ENCODE results near the gene PCGF3.
"Not testable (repeated sequence)": the region's sequence is repeated elsewhere in the genome, so short reads cannot be mapped to it uniquely, and the experiment has no call there.

Gene PCGF3

DNA sequence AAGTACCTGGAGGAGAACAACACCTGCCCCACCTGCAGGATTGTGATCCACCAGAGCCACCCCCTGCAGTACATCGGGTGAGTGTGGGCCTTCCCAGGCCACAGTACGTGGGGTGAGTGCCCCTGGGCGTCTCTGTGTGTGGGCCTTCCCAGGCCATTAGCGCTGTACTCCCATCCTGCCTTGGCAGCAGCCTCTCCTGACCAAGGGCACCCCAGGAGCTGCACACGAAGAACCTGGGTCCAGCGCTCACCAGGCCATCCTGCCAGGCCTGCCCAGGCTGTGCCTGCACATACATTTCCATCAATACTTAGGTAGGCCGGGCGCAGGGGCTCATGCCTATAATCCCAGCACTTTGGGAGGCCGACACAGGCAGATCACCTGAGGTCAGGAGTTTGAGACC, 29.3 kb downstream of the PCGF3 start:
- Histone ChIP-seq H3K27me3 (ENCODE audit: control insufficient read depth, insufficient read depth, low read length) (no peaks in the 10 kb centered on the region), H3K4me3 (ENCODE audit: low read length) (no peak overlapping the region), H3K9me3 (ENCODE audit: control insufficient read depth, low read depth, low read length) (no peaks in the 10 kb centered on the region), H3K36me3 (ENCODE audit: control insufficient read depth, low read depth, low read length) (peaks cover 61% of the 10 kb centered on the region), H3K27ac (ENCODE audit: low read length) (no peak overlapping the region), H3K4me1 (ENCODE audit: control insufficient read depth, low read depth, low read length) (no peaks in the 10 kb centered on the region), H3K9ac (ENCODE audit: low read length) (no peak overlapping the region)

DNA sequence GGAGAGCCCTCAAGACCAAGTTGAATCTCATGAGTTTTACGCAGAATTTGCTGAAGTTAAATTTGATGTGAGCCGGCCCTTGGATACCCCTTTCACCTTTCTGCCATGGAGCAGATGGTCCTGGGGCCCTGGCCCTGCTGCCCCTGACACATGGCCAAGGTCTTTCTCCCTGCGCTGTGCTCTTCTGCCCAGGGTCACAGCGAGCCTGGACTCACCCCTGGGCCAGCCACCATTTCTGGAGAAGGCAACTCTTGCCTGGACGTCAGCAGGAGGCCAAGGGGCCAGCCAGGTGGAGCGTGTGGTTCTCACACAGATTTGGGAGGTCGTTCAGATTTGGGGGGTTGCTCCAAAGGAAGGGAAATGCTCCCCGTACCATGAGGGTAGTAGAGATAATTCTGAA, 30.0 kb downstream of the PCGF3 start:
- no peaks in the 10 kb centered on the region for H3K27me3 ChIP-seq (ENCODE audit: control insufficient read depth, insufficient read depth, low read length)
- peaks cover 64% of the 10 kb centered on the region for H3K36me3 ChIP-seq (ENCODE audit: control insufficient read depth, low read depth, low read length)
- no peaks in the 10 kb centered on the region for H3K4me1 ChIP-seq (ENCODE audit: control insufficient read depth, low read depth, low read length)
- H3K9me3 ChIP-seq (ENCODE audit: control insufficient read depth, low read depth, low read length) = no peaks in the 10 kb centered on the region
- no peak overlapping the region for H3K4me3 ChIP-seq (ENCODE audit: low read length)
- H3K9ac ChIP-seq (ENCODE audit: low read length) = no peak overlapping the region
- no peak overlapping the region for H3K27ac ChIP-seq (ENCODE audit: low read length)

DNA sequence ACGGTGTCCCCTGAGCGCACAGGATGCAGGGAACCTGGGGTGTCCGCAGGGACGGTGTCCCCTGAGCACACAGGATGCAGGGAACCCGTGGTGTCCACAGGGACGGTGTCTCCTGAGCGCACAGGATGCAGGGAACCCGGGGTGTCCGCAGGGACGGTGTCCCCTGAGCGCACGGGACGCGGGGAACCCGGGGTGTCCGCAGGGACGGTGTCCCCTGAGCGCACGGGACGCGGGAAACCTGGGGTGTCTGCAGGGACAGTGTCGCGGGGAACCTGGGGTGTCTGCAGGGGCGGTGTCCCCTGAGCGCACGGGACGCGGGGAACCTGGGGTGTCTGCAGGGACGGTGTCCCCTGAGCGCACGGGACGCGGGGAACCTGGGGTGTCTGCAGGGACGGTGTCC, 30.9 kb downstream of the PCGF3 start:
- not testable (repeated sequence) for H3K27me3 ChIP-seq (ENCODE audit: control insufficient read depth, insufficient read depth, low read length); H3K4me1 ChIP-seq (ENCODE audit: control insufficient read depth, low read depth, low read length); H3K9me3 ChIP-seq (ENCODE audit: control insufficient read depth, low read depth, low read length); H3K9ac ChIP-seq (ENCODE audit: low read length); H3K27ac ChIP-seq (ENCODE audit: low read length); H3K4me3 ChIP-seq (ENCODE audit: low read length)
- peaks cover 63% of the 10 kb centered on the region for H3K36me3 ChIP-seq (ENCODE audit: control insufficient read depth, low read depth, low read length)

DNA sequence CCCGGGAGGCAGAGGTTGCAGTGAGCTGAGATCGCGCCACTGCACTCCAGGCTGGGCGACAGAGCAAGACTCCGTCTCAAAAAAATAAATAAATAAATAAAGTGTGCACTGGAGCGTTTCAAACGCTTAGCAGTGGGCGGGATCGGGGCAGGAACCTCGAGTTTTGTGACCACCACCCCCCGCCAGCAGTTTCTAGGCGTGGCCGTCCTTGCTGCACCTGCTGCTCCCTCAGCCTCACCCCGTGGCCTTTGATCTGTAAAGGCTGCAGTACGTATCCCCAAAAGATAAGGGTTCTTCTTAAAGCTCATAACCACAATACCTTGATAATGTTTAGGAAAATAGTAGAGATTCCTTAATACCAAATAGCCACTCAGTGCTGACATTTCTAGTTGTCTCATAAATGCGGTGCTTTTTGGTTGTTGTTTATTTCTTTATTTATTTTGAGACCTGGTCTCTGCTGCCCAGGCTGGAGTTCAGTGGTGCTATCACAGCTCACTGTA, 33.2 kb downstream of the PCGF3 start:
- peaks cover 49% of the 10 kb centered on the region for H3K36me3 ChIP-seq (ENCODE audit: control insufficient read depth, low read depth, low read length)
- no peaks in the 10 kb centered on the region for H3K27me3 ChIP-seq (ENCODE audit: control insufficient read depth, insufficient read depth, low read length)
- H3K9me3 ChIP-seq (ENCODE audit: control insufficient read depth, low read depth, low read length) = no peaks in the 10 kb centered on the region
- H3K27ac ChIP-seq (ENCODE audit: low read length) = no peak overlapping the region
- no peak overlapping the region for H3K4me3 ChIP-seq (ENCODE audit: low read length)
- H3K4me1 ChIP-seq (ENCODE audit: control insufficient read depth, low read depth, low read length) = no peaks in the 10 kb centered on the region
- H3K9ac ChIP-seq (ENCODE audit: low read length) = no peak overlapping the region

DNA sequence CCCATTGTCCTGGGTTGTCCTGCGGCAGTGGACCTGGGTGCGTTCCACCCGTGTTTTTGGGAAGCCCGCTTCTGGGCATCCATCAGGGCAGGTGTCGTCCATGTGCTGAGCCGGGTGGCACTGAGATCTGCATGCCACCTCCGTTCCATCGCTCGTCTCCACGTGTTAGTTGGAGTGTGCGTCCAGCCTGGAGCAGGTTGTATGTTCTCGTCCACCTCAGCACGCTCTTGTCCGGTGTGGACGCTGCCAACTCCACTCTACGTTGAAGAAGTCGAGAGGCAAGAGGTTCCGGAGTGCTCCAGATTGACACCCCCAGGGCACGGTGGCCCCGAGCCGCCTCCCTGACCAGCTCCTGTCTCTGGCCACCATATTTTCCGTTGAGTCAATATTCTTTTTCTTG, 33.9 kb downstream of the PCGF3 start:
- H3K36me3 ChIP-seq (ENCODE audit: control insufficient read depth, low read depth, low read length) = peaks cover 42% of the 10 kb centered on the region
- H3K4me1 ChIP-seq (ENCODE audit: control insufficient read depth, low read depth, low read length) = no peaks in the 10 kb centered on the region
- no peak overlapping the region for H3K27ac ChIP-seq (ENCODE audit: low read length)
- no peak overlapping the region for H3K4me3 ChIP-seq (ENCODE audit: low read length)
- H3K9me3 ChIP-seq (ENCODE audit: control insufficient read depth, low read depth, low read length) = no peaks in the 10 kb centered on the region
- no peaks in the 10 kb centered on the region for H3K27me3 ChIP-seq (ENCODE audit: control insufficient read depth, insufficient read depth, low read length)
- H3K9ac ChIP-seq (ENCODE audit: low read length) = no peak overlapping the region

DNA sequence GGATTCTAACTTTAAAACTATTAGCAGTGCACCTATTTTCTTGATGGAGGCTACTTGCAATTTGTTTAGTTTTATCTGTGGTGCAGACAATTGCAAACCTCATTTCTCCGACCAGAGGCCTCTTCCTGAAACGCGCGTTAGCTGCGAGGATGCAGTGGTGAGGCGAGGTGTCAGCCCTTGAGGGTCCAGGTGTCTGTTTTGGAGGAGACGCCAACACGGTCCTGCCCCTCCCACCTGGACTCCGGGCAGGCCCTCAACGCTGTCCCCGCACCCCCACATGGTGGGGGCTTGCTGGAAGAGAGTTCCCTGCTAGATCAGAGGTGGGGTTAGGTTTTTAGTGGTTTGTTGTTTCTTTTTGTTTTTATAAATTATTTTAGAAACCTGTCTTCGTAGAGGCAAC, 34.4 kb downstream of the PCGF3 start:
- Histone ChIP-seq H3K36me3 (ENCODE audit: control insufficient read depth, low read depth, low read length) (peaks cover 38% of the 10 kb centered on the region), H3K4me1 (ENCODE audit: control insufficient read depth, low read depth, low read length) (no peaks in the 10 kb centered on the region), H3K27me3 (ENCODE audit: control insufficient read depth, insufficient read depth, low read length) (no peaks in the 10 kb centered on the region), H3K9me3 (ENCODE audit: control insufficient read depth, low read depth, low read length) (no peaks in the 10 kb centered on the region), H3K9ac (ENCODE audit: low read length) (no peak overlapping the region), H3K4me3 (ENCODE audit: low read length) (no peak overlapping the region), H3K27ac (ENCODE audit: low read length) (no peak overlapping the region)

DNA sequence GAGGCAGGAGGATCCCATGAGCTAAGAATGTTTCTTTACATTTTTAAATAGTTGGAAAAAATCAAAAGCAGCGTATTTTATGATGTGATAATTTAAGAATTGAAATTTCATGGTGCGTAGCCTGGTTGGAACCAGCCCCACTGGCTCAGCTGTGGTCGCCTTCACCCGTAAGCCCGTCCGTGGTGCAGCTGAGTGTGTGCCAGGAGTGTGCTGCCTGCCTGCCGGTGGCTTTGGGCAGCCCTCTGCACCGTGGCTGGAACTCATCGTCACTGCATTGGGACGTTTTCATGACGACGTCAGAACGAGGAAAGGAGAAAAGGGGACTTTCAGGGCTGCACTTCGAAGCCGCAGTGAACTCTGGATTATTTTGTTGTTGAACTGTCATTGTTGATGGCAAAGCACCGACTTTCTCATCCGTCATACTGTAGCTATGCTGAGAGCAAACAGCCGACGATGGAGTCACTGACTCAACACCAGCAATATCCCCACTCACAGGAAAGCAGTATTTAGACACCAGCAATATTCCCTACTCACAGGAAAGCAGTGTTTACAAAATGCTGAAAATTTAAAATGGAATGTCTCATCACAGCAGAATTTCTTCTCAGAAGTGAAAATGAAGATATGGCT, 35.1 kb downstream of the PCGF3 start:
- Histone ChIP-seq H3K4me1 (ENCODE audit: control insufficient read depth, low read depth, low read length) (no peaks in the 10 kb centered on the region), H3K4me3 (ENCODE audit: low read length) (no peak overlapping the region), H3K9me3 (ENCODE audit: control insufficient read depth, low read depth, low read length) (no peaks in the 10 kb centered on the region), H3K36me3 (ENCODE audit: control insufficient read depth, low read depth, low read length) (peaks cover 30% of the 10 kb centered on the region), H3K9ac (ENCODE audit: low read length) (no peak overlapping the region), H3K27ac (ENCODE audit: low read length) (no peak overlapping the region), H3K27me3 (ENCODE audit: control insufficient read depth, insufficient read depth, low read length) (no peaks in the 10 kb centered on the region)

DNA sequence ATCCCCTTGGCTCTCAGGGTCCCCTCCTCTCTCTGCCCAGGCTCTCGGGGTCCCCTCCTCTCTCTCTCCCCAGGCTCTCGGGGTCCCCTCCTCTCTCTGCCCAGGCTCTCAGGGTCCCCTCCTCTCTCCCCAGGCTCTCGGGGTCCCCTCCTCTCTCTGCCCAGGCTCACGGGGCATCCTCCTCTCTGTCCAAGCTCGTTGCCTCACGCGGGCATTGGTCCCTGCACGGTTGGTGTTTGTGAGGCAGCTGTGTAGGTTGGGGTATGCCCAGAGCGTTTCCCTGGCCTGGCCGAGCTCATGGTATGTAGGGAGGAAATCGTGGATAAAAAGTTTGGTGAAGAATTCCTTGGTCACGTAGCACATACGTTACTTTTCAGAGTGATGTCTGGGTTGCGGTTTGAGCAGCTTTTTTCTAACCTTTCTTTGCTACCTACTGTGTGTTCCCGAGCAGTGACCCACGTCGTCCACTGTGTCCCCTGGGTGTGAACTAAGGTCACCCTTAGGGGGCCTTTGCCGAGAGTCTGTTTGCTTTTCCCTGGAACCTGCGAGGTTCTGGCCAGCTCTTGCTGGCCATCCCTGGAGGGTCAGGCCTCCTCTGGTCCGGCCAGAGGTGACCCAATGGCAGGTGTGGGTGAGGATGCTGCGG, 36.6 kb downstream of the PCGF3 start:
- Histone ChIP-seq H3K27me3 (ENCODE audit: control insufficient read depth, insufficient read depth, low read length) (no peaks in the 10 kb centered on the region), H3K36me3 (ENCODE audit: control insufficient read depth, low read depth, low read length) (peaks cover 25% of the 10 kb centered on the region), H3K27ac (ENCODE audit: low read length) (no peak overlapping the region), H3K4me1 (ENCODE audit: control insufficient read depth, low read depth, low read length) (no peaks in the 10 kb centered on the region), H3K9ac (ENCODE audit: low read length) (no peak overlapping the region), H3K9me3 (ENCODE audit: control insufficient read depth, low read depth, low read length) (no peaks in the 10 kb centered on the region), H3K4me3 (ENCODE audit: low read length) (no peak overlapping the region)

DNA sequence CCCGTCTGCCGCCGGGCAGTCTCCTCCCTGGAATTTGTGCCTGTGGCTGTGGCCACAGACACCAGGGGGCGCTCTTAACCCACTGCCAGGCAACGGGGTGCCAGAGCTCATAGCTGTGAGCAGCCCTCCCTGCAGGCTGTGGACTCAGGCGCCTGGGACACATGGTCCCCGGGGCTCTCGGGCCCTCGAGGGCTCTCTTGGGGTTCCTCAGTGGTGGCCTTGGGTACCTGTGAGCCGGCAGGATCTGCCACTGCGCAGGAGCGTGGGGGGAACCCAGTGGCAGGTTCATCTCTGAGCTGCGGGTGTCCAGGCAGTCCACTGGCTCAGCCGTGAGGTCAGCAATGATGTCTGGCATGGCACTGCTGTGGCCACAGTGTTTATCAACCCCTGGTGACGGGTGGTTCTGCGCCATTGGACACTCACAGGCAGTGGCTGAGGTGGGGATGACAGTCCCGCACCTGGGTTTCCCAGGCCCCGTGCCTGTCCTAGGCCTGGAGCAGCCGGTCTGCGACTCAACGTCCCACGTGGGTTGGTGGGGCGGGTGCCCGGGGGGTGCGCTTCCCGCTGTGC, 37.2 kb downstream of the PCGF3 start:
- Histone ChIP-seq H3K4me3 (ENCODE audit: low read length) (no peak overlapping the region), H3K4me1 (ENCODE audit: control insufficient read depth, low read depth, low read length) (no peaks in the 10 kb centered on the region), H3K27me3 (ENCODE audit: control insufficient read depth, insufficient read depth, low read length) (no peaks in the 10 kb centered on the region), H3K27ac (ENCODE audit: low read length) (no peak overlapping the region), H3K36me3 (ENCODE audit: control insufficient read depth, low read depth, low read length) (peaks cover 19% of the 10 kb centered on the region), H3K9ac (ENCODE audit: low read length) (no peak overlapping the region), H3K9me3 (ENCODE audit: control insufficient read depth, low read depth, low read length) (no peaks in the 10 kb centered on the region)

DNA sequence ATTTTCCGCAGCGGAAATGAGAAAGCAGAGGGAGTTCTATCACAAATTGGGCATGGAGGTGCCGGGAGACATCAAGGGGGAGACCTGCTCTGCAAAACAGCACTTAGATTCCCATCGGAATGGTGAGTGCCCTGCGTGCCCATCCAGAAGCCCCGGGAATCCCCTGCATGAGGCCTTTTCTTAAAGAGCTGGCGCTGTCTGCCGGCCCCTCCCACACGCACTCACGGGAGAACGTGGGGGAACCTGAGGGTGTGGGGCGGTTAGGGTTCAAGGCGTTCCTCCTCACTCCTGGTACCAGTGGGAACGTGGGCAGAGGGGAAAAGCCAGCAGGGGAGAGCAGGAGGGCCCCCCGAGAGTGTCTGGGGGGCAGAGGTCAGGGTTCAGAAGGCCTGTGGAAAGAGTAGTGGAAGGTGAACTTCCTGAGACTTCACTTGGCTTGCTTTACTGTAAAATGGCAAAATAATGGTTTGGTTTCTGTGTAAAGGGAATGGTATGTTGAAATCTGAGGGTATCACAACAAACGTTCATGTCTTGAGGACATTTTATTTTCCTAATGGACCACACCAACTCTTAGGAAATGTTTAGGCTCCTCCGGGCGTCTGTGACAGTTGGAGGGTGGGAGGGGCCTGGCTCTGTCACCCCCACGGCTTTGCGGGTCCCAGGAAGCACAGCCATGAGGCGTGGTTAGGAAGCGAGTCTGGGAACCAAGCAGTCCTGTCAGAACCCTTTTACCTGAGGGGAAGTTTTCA, 38.0 kb downstream of the PCGF3 start:
- no peak overlapping the region for H3K4me3 ChIP-seq (ENCODE audit: low read length)
- H3K36me3 ChIP-seq (ENCODE audit: control insufficient read depth, low read depth, low read length) = peaks cover 18% of the 10 kb centered on the region
- no peaks in the 10 kb centered on the region for H3K27me3 ChIP-seq (ENCODE audit: control insufficient read depth, insufficient read depth, low read length)
- H3K9ac ChIP-seq (ENCODE audit: low read length) = no peak overlapping the region
- H3K4me1 ChIP-seq (ENCODE audit: control insufficient read depth, low read depth, low read length) = no peaks in the 10 kb centered on the region
- no peak overlapping the region for H3K27ac ChIP-seq (ENCODE audit: low read length)
- no peaks in the 10 kb centered on the region for H3K9me3 ChIP-seq (ENCODE audit: control insufficient read depth, low read depth, low read length)

DNA sequence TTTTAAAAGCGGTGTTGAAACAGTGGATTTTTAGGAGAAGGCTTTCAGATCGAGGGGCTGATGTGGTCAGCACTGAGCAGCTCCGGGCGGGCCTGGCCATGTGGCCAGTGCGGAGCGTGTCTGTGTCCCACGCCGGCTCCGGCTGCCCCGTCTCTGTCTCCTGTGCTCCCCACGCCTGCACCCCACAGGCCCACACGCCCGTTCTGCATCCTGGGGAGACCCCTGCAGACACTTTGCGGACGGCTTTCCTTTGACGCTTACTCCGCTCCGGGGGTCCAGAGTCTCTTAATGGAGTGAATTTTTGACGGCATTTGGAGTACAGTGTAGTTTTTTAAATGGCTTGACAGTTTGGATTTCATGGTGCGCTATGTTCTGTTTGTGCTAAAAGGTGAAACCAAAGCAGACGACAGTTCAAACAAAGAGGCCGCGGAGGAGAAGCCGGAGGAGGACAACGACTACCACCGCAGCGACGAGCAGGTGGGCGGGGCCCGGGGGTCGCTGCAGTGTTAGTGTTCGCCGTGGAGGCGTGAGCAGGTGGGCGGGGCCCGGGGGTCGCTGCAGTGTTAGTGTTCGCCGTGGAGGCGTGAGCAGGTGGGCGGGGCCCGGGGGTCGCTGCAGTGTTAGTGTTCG, 38.7 kb downstream of the PCGF3 start:
- H3K27me3 ChIP-seq (ENCODE audit: control insufficient read depth, insufficient read depth, low read length) = no peaks in the 10 kb centered on the region
- no peaks in the 10 kb centered on the region for H3K9me3 ChIP-seq (ENCODE audit: control insufficient read depth, low read depth, low read length)
- peaks cover 18% of the 10 kb centered on the region for H3K36me3 ChIP-seq (ENCODE audit: control insufficient read depth, low read depth, low read length)
- H3K9ac ChIP-seq (ENCODE audit: low read length) = no peak overlapping the region
- no peak overlapping the region for H3K4me3 ChIP-seq (ENCODE audit: low read length)
- no peak overlapping the region for H3K27ac ChIP-seq (ENCODE audit: low read length)
- H3K4me1 ChIP-seq (ENCODE audit: control insufficient read depth, low read depth, low read length) = no peaks in the 10 kb centered on the region
